NCI-H2107 (cell line): ENCODE measurements around the gene GRAMD4.
"Not testable (repeated sequence)": the region's sequence is repeated elsewhere in the genome, so short reads cannot be mapped to it uniquely, and the experiment has no call there.

Source experiments
- DNase-seq: peaks from one replicate; lab custom pipeline; 2025; lab: John Stamatoyannopoulos, UW

GRAMD4 gene

GRCh38 chr22:46620588-46621242 is 529 bp downstream of the GRAMD4 start:
- DNase-seq: no peak

- DNase-seq: not testable (repeated sequence)
These were observed 1.2 kb downstream of the GRAMD4 start for GRCh38 chr22:46621243-46621930.

- no peak for DNase-seq
These were observed 1.9 kb downstream of the GRAMD4 start for GRCh38 chr22:46622081-46622521.

- DNase-seq: no peak
These were observed 5.1 kb downstream of the GRAMD4 start for GRCh38 chr22:46625113-46625842.

GRCh38 chr22:46625843-46626349 is 5.7 kb downstream of the GRAMD4 start:
- DNase-seq: no peak

GRCh38 chr22:46626356-46626755 is 6.2 kb downstream of the GRAMD4 start:
- DNase-seq: no peak

- no peak for DNase-seq
These were observed 7.0 kb downstream of the GRAMD4 start for GRCh38 chr22:46626911-46627805.

GRCh38 chr22:46627806-46628482 is 7.8 kb downstream of the GRAMD4 start:
- no peak for DNase-seq

- no peak for DNase-seq
These were observed 8.6 kb downstream of the GRAMD4 start for GRCh38 chr22:46628756-46629155.

- DNase-seq: no peak
These were observed 9.1 kb downstream of the GRAMD4 start for GRCh38 chr22:46629291-46629690.

GRCh38 chr22:46631113-46631512 is 10.9 kb downstream of the GRAMD4 start:
- no peak for DNase-seq

GRCh38 chr22:46632646-46633249 is 12.6 kb downstream of the GRAMD4 start:
- DNase-seq: no peak

- DNase-seq: no peak
These were observed 13.2 kb downstream of the GRAMD4 start for GRCh38 chr22:46633334-46633890.

- DNase-seq: no peak
These were observed 14.0 kb downstream of the GRAMD4 start for GRCh38 chr22:46634011-46634699.

GRCh38 chr22:46634973-46635685 is 14.9 kb downstream of the GRAMD4 start:
- not testable (repeated sequence) for DNase-seq

GRCh38 chr22:46635756-46636155 is 15.6 kb downstream of the GRAMD4 start:
- DNase-seq: no peak

GRCh38 chr22:46636221-46637002 is 16.2 kb downstream of the GRAMD4 start:
- peak; percentile 16 for DNase-seq
